GM19240 (cell line): Measurements from ENCODE around the gene LMBR1.

Source experiments
- DNase-seq: peaks from one replicate; pipeline ENCODE4 v3.0.0; 2011; ENCODE audit warnings: low spot score; ENCODE audit not compliant: insufficient read length

LMBR1 gene

GRCh38 chr7:156628562-156628961 lies 264.4 kb downstream of the LMBR1 start:
- DNase-seq: no peak
